ENCODE measurements around the gene TMEM163.
"Not testable (repeated sequence)": the region's sequence is repeated elsewhere in the genome, so short reads cannot be mapped to it uniquely, and the experiment has no call there.

The TMEM163 gene

GRCh38 chr2:134567666-134568065 lies 151.1 kb downstream of the TMEM163 start:
- no peak for TF ChIP-seq JUND (IDR thresholded peaks at IDR 0.05; ENCODE audit: low read depth)
- in situ Hi-C loops (cut with HindIII; ENCODE audit: low pct_unique_long_range_greater_than_20kb, low sequenced_read_pairs), result no loop called here

DNA sequence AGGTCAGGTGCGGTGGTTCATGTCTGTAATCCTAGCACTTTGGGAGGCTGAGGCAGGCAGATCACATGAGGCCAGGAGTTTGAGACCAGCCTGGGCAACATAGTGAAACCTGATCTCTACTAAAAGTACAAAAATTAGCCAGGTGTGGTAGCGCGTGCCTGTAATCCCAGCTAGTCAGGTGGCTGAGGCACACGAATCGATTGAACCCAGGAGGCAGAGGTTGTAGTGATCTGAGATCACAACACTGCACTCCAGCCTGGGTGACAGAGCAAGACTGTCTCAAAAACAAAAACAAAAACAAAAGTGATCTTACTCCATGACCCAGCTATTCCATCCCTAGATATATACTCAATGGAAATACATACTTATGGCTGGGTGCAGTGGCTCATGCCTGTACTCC lies 153.8 kb downstream of the TMEM163 start:
- in situ Hi-C loops (cut with HindIII; ENCODE audit: low pct_unique_long_range_greater_than_20kb, low sequenced_read_pairs); DNase-seq (ENCODE audit: low read depth in 1 of 2, low spot score in 1 of 2): not testable (repeated sequence)

More at GRCh38 chr2:134567666-134568065, 151.1 kb downstream of the TMEM163 start:
- no peak for DNase-seq (ENCODE audit: low read depth in 1 of 2, low spot score in 1 of 2)

DNA sequence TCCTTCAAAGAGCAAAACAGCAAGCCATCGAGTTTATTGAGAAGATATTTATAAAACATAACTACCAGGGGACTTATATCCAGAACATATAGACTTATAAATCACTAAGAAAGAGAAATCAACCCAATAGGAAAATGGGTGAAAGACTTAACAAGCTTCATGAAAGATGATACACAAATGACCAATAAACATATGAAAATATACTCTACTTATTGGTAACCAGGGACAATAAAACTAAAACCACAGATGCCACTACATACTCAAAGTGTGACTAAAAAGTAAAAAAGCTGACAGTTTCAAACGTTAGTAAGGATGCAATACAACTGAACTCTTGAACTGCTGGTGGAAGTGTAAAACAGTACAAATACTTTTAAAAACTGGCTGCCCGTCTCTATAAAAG lies 154.3 kb downstream of the TMEM163 start:
- in situ Hi-C loops (cut with HindIII; ENCODE audit: low pct_unique_long_range_greater_than_20kb, low sequenced_read_pairs), result no loop called here
- no peak for DNase-seq (ENCODE audit: low read depth in 1 of 2, low spot score in 1 of 2)
- TF ChIP-seq JUND (IDR thresholded peaks at IDR 0.05; ENCODE audit: low read depth), result no peak

DNA sequence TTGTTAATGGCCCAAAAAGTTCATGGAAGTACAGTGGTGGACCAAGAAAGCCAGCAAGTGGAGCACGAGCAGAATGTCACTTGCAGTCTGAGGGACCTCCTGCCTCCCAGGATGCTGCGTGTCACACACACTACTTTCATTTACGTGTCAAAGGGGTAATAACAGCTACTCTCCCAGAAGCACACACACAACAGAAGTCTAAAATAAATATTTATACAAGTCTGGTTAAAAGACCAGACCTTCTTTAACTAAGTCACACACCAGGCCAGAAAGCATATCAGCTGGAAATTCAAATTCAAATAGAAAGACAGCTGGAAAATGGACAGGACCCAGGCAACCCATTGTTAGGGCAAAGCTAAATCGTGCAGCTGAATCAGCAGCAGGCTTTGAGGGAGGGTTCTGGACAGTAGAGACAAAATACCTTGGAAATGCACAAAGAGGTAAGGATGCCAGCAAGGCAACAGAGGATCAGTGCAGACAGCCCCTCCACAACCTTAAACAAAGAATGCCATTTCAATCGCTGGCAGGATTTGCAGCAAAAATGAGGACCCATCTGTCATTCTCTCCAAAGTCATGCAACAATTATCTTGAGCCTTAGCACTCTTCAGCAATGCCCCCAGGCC lies 160.5 kb downstream of the TMEM163 start:
- in situ Hi-C loops (cut with HindIII; ENCODE audit: low pct_unique_long_range_greater_than_20kb, low sequenced_read_pairs), result no loop called here
- no peak for TF ChIP-seq JUND (IDR thresholded peaks at IDR 0.05; ENCODE audit: low read depth)
- DNase-seq (ENCODE audit: low read depth in 1 of 2, low spot score in 1 of 2), result no peak

- TF ChIP-seq JUND (IDR thresholded peaks at IDR 0.05; ENCODE audit: low read depth), result no peak
- in situ Hi-C loops (cut with HindIII; ENCODE audit: low pct_unique_long_range_greater_than_20kb, low sequenced_read_pairs), result no loop called here
- DNase-seq (ENCODE audit: low read depth in 1 of 2, low spot score in 1 of 2), result no peak
Observed at GRCh38 chr2:134555411-134555810, 163.4 kb downstream of the TMEM163 start.

- TF ChIP-seq JUND (IDR thresholded peaks at IDR 0.05; ENCODE audit: low read depth), result no peak
- DNase-seq (ENCODE audit: low read depth in 1 of 2, low spot score in 1 of 2), result no peak
- in situ Hi-C loops (cut with HindIII; ENCODE audit: low pct_unique_long_range_greater_than_20kb, low sequenced_read_pairs), result no loop called here
Observed at GRCh38 chr2:134553657-134554056, 165.1 kb downstream of the TMEM163 start.

DNA sequence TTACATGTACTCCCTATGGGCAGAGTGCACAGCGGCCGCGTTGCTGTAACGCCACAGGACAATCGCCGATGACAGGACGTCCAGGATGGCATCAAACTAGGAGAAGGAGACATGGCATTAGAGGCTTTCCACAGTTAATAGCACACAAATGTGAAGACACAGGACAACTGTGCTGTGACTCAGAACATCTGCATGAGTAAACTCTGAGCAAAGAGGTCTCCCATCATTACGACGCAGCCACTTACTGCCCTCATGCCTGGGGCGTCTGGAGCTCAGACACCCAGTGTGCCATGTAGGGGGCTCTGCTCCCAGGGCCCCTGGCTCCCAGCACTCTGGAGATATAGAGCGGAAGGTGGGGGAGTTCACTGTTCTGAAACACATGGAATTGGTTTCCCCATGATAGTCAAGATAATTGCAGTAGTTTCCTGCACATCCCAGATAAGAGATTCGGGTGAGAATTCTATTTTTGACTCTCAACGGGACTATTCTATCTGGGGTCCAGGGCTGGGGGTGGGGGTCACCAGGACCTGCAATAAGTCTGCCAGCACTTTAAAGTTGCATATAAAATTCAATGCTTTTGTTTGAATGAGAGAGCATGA lies 168.1 kb downstream of the TMEM163 start:
- in situ Hi-C loops (cut with HindIII; ENCODE audit: low pct_unique_long_range_greater_than_20kb, low sequenced_read_pairs), result no loop called here
- DNase-seq (ENCODE audit: low read depth in 1 of 2, low spot score in 1 of 2), result no peak
- no peak for TF ChIP-seq JUND (IDR thresholded peaks at IDR 0.05; ENCODE audit: low read depth)

- no peak for DNase-seq (ENCODE audit: low read depth in 1 of 2, low spot score in 1 of 2)
- in situ Hi-C loops (cut with HindIII; ENCODE audit: low pct_unique_long_range_greater_than_20kb, low sequenced_read_pairs), result no loop called here
- TF ChIP-seq JUND (IDR thresholded peaks at IDR 0.05; ENCODE audit: low read depth), result no peak
Observed at GRCh38 chr2:134549104-134549503, 169.7 kb downstream of the TMEM163 start.

- in situ Hi-C loops (cut with HindIII; ENCODE audit: low pct_unique_long_range_greater_than_20kb, low sequenced_read_pairs), result no loop called here
- no peak for TF ChIP-seq JUND (IDR thresholded peaks at IDR 0.05; ENCODE audit: low read depth)
- DNase-seq (ENCODE audit: low read depth in 1 of 2, low spot score in 1 of 2), result no peak
Observed at GRCh38 chr2:134540990-134541389, 177.8 kb downstream of the TMEM163 start.

DNA sequence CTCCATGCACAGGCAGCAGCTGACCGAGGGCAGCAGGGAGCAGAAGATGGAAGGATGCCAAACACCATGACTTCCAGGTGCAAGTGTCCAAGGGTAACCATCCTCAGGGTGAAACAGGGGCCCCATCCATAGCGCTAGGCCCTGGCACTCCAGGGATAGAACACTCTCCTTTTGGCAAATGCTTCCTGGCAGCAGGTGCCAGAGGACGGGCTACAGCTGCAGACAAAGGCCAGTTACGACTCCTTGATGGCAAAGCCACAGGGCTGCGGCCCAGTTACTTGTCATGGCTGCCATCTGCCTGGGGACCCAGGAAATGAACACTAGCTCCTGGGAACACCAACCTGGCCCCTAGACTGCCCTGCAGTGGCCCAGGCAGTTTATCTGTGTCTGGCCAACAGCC lies 178.8 kb downstream of the TMEM163 start:
- no peak for TF ChIP-seq JUND (IDR thresholded peaks at IDR 0.05; ENCODE audit: low read depth)
- no peak for DNase-seq (ENCODE audit: low read depth in 1 of 2, low spot score in 1 of 2)
- in situ Hi-C loops (cut with HindIII; ENCODE audit: low pct_unique_long_range_greater_than_20kb, low sequenced_read_pairs), result no loop called here

- TF ChIP-seq JUND (IDR thresholded peaks at IDR 0.05; ENCODE audit: low read depth), result no peak
- in situ Hi-C loops (cut with HindIII; ENCODE audit: low pct_unique_long_range_greater_than_20kb, low sequenced_read_pairs), result no loop called here
- no peak for DNase-seq (ENCODE audit: low read depth in 1 of 2, low spot score in 1 of 2)
Observed at GRCh38 chr2:134537702-134538101, 181.1 kb downstream of the TMEM163 start.

- no peak for TF ChIP-seq JUND (IDR thresholded peaks at IDR 0.05; ENCODE audit: low read depth)
- no peak for DNase-seq (ENCODE audit: low read depth in 1 of 2, low spot score in 1 of 2)
- in situ Hi-C loops (cut with HindIII; ENCODE audit: low pct_unique_long_range_greater_than_20kb, low sequenced_read_pairs), result no loop called here
Observed at GRCh38 chr2:134537121-134537520, 181.7 kb downstream of the TMEM163 start.

DNA sequence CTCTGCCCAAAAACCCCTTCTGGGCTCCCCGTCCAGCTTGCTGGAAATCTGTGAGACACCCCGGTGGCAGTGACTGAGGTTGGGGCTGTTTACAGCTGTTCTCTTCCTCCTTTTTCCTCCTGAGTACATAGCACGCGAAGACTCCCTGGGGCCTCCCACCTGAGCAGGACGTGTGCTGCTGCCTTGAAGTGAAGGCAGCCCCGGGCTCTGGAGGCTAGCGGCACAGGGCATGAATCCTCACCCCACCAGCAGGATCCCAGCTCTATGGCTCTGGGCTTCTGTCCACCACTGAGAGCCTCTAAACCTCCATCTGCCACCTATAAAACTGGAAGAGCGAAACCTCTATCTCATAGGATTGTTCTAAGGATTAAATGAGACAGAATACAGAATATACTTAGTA lies 182.5 kb downstream of the TMEM163 start:
- no peak for DNase-seq (ENCODE audit: low read depth in 1 of 2, low spot score in 1 of 2)
- in situ Hi-C loops (cut with HindIII; ENCODE audit: low pct_unique_long_range_greater_than_20kb, low sequenced_read_pairs), result no loop called here
- no peak for TF ChIP-seq JUND (IDR thresholded peaks at IDR 0.05; ENCODE audit: low read depth)

DNA sequence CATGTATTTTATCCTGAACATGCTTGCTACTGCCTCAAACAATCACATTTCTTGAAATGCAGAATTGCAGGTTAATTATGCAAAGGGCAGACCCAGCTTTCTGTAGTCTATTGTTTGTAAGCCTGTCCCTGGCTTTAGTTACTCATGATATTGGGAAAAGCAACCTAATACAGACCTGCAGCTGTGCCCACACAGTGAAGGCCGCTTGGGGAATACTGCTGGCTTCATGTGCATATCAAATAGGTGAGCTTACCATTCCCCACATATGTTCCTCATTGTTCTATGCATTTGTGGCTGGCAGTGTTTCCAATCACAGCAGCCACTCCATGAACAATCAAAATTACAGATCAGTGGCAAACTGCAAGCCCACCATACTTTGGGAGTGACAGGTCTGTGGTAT lies 186.3 kb downstream of the TMEM163 start:
- in situ Hi-C loops (cut with HindIII; ENCODE audit: low pct_unique_long_range_greater_than_20kb, low sequenced_read_pairs), result no loop called here
- DNase-seq (ENCODE audit: low read depth in 1 of 2, low spot score in 1 of 2), result no peak
- no peak for TF ChIP-seq JUND (IDR thresholded peaks at IDR 0.05; ENCODE audit: low read depth)

Data from T47D (cell line).